Uterus (tissue), 2 donors: ENCODE data around the gene ATP5F1D.

Experiments
- POLR2A ChIP-seq, 2 donors: fragments of 450-650 bp; IDR thresholded peaks; one replicate each; pipeline ENCODE4 v1.6.1; 2016; ENCODE audit warnings: antibody characterized with exemption in 2 of 2, mild to moderate bottlenecking in 1 of 2, moderate library complexity in 1 of 2
- TF ChIP-seq, protein P1 (sequence below), 4 experiments: fragments of 200-600 bp in 2 of 4; fragments of 450-650 bp in 2 of 4; sonication (generic) in 2 of 4; IDR thresholded peaks; one replicate each; pipeline ENCODE4 v1.5.1; 2016 to 2019; ENCODE audit warnings: antibody characterized with exemption in 4 of 4, mild to moderate bottlenecking in 2 of 4, moderate library complexity in 1 of 4

DNA sequence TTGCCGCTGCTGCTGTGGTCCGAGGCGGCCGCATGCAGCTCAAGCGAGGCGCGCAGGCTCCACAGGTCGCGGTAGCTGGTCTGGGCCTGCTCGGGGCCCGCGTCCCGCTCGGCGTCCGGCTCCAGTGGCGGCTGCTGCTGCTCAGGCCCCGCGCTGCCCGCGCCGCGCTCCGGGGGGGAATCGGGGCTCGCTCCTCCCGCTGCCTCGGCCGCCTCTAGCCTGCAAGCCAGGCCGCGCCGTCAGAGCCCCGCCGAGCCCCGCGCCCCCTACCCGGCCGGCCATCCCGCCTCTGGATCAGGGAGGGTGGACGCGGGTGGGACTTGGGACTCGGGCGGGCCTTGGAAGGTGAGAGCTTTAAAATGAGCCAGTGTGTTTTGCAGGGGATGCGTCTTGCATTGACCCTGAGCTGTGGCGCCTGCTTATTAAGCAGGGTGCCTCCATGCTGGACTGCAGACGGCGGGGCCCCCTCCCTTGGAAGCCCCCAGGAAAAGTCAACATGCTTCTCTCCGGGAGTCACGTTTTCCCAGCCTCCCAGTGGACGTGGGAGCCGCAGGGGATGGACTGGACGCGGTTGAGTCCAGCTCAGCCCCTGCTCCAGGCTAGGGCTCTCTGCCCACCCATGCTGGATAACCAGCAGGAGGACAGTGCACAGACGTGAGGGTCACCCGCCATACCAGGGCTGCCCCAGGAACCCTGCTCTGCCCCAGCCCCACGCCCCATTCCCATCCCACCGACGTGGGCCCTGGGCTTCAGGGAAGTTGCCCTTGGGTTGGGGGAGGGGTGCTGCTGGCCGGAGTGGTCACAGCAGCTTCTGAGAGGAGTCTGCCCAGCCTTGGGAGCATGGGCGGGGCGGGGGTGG is 11.4 kb upstream of the ATP5F1D start:
- TF ChIP-seq, protein P1, sequence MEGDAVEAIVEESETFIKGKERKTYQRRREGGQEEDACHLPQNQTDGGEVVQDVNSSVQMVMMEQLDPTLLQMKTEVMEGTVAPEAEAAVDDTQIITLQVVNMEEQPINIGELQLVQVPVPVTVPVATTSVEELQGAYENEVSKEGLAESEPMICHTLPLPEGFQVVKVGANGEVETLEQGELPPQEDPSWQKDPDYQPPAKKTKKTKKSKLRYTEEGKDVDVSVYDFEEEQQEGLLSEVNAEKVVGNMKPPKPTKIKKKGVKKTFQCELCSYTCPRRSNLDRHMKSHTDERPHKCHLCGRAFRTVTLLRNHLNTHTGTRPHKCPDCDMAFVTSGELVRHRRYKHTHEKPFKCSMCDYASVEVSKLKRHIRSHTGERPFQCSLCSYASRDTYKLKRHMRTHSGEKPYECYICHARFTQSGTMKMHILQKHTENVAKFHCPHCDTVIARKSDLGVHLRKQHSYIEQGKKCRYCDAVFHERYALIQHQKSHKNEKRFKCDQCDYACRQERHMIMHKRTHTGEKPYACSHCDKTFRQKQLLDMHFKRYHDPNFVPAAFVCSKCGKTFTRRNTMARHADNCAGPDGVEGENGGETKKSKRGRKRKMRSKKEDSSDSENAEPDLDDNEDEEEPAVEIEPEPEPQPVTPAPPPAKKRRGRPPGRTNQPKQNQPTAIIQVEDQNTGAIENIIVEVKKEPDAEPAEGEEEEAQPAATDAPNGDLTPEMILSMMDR (IDR thresholded peaks at IDR 0.05): no peak
- no peak for TF ChIP-seq POLR2A (IDR thresholded peaks at IDR 0.05)
